HL-60/S4 (cell line): ENCODE measurements around the gene OR5H6.
"Not testable (repeated sequence)": the region's sequence is repeated elsewhere in the genome, so short reads cannot be mapped to it uniquely, and the experiment has no call there.

Experiments used
- in situ Hi-C: fragments of 300-500 bp; cut with MboI; formaldehyde crosslinking; loops from 2 replicates; pipeline ENCODE4 v1.14.3; 2022; ENCODE audit warnings: low sequenced_read_pairs

Gene OR5H6

DNA sequence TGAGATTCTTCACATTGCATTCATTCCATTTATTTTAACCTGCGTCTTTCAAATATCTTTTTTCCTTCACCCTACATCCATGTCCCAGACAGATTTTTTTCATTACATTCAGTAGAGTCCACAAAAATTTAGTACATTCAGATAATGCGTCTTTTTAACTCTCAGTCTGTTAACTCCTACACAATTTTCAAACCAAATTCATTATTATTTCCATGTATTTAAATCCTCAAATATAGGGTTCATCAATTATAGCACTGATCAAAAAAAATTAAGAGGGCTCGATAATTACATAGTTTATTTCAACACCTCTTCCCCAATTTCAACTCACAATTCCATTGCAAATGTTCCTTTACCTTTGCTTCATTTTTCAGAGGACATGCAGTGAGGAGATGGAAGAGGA lies at the start of gene OR5H6:
TSS of gene OR5H6 (plus strand) at position 301 of the 400 bp plus-strand sequence. CDS start at position 390, 89 bp downstream.
- in situ Hi-C loops, result no loop called here

GRCh38 chr3:98215051-98215450 lies 49.0 kb upstream of the OR5H6 start:
- in situ Hi-C loops, result no loop called here

DNA sequence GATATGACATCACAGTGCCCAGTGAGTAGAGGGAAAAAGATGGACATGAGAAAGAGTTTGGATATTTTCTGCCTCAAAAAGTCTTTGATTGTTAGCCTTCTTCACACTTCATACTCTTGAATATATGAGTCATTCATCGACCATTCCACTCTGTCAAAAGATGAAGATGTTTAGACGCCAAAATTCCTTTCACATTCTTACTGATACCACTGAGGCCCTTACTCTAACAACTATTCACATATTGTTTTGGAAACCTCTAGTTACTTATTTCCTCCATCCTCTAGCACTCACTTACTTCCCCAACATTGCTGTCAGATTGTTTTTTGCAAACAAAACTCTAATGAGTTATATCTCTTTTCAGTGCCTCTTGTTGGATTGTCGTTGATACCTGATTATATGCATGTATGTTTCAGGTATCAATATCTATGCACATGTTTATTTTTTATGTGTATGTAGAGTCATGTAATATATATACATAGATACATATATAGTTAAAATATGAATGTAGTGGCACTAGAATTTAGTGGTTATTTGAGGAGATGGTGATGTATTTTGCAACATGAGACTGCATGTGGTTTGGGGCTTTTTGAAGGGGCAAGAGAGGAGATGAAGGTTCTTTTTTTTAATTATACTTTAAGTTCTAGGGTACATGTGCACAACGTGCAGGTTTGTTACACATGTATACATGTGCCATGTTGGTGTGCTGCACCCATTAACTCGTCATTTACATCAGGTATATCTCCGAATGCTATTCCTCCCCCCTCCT lies 40.0 kb upstream of the OR5H6 start:
- in situ Hi-C loops, result no loop called here

- in situ Hi-C loops, result no loop called here
Observed at GRCh38 chr3:98232489-98232888, 31.6 kb upstream of the OR5H6 start.

- in situ Hi-C loops, result no loop called here
Observed at GRCh38 chr3:98233468-98233867, 30.6 kb upstream of the OR5H6 start.

DNA sequence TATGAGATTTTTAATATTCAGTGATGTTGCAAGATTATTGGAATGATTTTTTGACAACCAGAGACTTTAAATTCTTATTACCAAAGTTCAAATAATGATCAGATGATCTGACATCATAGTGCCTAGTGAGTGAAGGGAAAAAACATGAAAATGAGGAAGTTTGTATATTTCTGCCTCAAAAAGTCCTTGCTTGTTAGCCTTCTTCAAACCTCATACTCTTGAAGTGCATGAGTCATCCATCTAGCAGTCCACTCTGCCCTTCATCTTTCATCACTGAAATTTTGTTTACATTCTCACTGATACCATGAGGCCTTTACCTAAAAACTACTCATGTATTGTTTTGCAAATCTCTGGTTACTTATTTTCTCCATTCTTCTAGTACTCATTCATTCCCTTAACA lies 23.9 kb upstream of the OR5H6 start:
- in situ Hi-C loops, result no loop called here

GRCh38 chr3:98242155-98242554 lies 21.9 kb upstream of the OR5H6 start:
- in situ Hi-C loops, result no loop called here

GRCh38 chr3:98243843-98244242 lies 20.2 kb upstream of the OR5H6 start:
- in situ Hi-C loops, result no loop called here

- in situ Hi-C loops, result no loop called here
Observed at GRCh38 chr3:98246142-98246541, 17.9 kb upstream of the OR5H6 start.

GRCh38 chr3:98256026-98256425 lies 8.0 kb upstream of the OR5H6 start:
- in situ Hi-C loops, result not testable (repeated sequence)

DNA sequence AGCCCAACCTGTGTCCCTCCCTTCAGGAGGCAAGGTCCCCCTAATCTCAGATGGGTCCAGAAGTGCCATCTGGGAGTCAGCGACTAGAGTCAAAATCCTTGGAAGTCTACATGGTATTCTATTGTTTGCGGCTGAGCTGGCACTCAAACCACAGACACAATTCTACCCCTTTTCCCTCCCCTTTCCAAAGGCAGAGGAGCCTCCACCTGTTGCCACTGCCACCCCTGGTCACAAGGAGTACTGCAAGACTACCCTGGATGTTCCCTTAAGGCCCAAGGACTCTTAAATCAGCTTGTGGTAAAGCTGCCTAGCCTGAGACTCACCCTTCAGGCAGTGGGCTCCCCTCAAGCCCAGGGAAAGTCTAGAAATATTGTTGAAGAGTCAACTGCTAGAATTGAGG lies 4.3 kb upstream of the OR5H6 start:
- in situ Hi-C loops, result no loop called here

GRCh38 chr3:98262046-98262445 lies 2.0 kb upstream of the OR5H6 start:
- in situ Hi-C loops, result no loop called here

- in situ Hi-C loops, result no loop called here
Observed at GRCh38 chr3:98269846-98270245, 5.8 kb downstream of the OR5H6 start.

DNA sequence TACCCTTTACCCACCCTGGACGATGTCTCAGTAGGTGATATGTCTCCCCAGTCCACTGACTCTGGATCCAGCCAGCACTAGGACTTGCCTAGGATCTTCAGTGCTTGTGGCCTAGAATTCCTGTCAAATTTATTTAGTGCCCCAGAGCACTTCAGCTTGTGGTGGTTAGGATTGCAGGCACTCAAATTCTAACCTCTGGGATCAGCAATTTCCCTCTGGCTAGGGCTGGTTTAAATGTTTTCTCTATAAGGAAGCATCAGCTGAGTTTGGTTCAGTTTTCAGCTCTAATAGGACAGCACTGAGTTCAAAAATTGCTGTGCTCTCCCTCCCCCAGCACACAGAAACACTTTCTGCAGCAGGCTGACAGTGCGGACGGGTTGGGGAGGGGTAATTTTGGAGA lies 8.1 kb downstream of the OR5H6 start:
- in situ Hi-C loops, result no loop called here

DNA sequence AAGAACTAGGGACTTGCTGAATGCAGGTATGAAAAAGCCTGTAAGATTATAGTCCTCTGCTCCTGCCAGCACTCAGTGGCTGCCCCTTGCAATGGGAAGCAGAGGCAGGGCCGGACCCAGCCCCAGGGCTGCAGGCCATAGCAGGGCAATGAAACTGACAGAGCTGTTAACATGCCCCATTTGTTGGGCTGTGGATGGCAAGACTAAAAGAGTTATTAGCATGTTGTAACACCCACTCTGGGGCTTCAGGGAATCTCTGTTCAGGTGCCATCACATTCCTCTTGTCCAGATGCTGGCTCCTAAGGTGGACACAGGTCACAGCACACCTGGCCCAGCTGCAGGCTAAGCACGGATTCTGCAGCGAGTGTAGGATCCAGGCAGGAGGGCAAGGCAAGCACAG lies 10.9 kb downstream of the OR5H6 start:
- in situ Hi-C loops, result no loop called here

DNA sequence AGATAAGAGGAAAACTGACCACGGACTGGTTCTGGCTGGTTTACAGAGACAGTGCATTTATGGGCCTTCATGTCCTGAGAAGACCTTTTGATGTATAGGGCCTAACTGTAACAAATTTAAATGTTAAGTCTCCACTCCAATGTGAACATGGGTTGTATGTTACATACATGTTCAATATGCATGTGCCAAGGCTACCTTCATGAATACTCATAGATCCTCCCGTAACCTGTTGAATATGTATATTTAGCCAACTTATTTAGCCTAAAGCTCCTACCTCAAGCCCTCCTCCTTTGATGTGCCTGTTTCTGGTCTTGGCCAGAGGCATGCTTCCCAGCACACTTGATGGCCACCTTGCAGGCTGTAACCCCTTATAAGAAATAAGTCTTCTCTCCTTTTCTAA lies 18.2 kb downstream of the OR5H6 start, which contains the start of gene OR5H2:
TSS of gene OR5H2 (plus strand) at position 301 of the 400 bp plus-strand sequence. CDS start 398 bp downstream, outside the sequence.
- in situ Hi-C loops, result no loop called here

GRCh38 chr3:98290916-98291315 lies 26.9 kb downstream of the OR5H6 start:
- in situ Hi-C loops, result no loop called here

DNA sequence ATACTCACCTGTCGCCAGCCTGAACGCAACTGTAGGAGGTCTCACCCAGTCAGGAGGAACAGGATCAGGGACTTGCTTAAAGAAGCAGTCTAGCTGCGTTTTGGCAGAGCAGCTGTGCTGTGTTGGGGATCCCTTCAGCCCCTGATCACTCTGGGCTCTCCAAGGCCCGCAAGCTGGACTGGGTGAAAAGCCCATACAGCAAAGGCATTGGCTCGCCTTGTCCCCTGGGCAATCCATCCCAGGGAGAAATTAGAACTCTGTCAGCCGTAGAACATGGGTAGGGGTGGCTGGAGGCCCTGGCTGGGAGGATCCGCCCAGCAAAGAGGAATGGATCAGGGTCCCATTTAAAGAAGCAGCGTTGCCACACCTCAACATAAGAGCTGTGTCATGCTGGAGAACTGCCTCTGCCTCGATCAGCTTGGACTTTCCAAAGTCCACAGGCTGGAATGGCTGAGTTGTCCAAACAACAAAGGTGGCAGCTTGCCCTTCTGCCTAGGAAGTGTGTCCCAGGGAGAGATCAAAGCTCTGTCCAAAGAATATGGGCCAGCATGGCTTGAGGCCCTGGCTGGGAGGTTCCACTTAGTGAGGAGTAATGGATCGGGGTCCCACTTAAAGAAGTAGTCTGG lies 27.4 kb downstream of the OR5H6 start:
- in situ Hi-C loops, result no loop called here
